GM23248 (cell line): ENCODE data around the gene HSPBAP1. TPM values are rescaled to one million over a fixed set of nuclear protein-coding genes. Genes with fewer than 3 reads are reported as not detected.

Source experiments
- DNase-seq: peaks from one replicate; pipeline ENCODE4 v3.0.0-alpha.2; 2015
- H2AFZ ChIP-seq: fragments of 200-600 bp; sonication (generic); 2 replicates; pipeline ENCODE4 v1.6.1; 2016; ENCODE audit warnings: antibody characterized with exemption
- H3F3A ChIP-seq: fragments of 200-600 bp; sonication (generic); 2 replicates; pipeline ENCODE4 v1.6.1; 2016; ENCODE audit warnings: mild to moderate bottlenecking, antibody characterized with exemption, mixed run types; ENCODE audit not compliant: insufficient read depth
- H3K27ac ChIP-seq: fragments of 200-600 bp; sonication (generic); 2 replicates; pipeline ENCODE4 v1.5.1; 2016; ENCODE audit warnings: mild to moderate bottlenecking
- H3K27me3 ChIP-seq: fragments of 200-600 bp; sonication (generic); replicated peaks from 2 replicates; pipeline ENCODE4 v1.6.1; 2016; ENCODE audit warnings: mild to moderate bottlenecking; ENCODE audit not compliant: insufficient read depth
- H3K36me3 ChIP-seq: fragments of 200-600 bp; sonication (generic); 2 replicates; pipeline ENCODE4 v1.6.1; 2016; ENCODE audit warnings: low read depth, mild to moderate bottlenecking
- H3K4me1 ChIP-seq: fragments of 200-600 bp; sonication (generic); 2 replicates; pipeline ENCODE4 v1.6.1; 2016; ENCODE audit warnings: mild to moderate bottlenecking; ENCODE audit not compliant: insufficient read depth
- H3K4me2 ChIP-seq: fragments of 200-600 bp; sonication (generic); one replicate; pipeline ENCODE4 v1.6.1; 2016; ENCODE audit warnings: mild to moderate bottlenecking; ENCODE audit not compliant: unreplicated experiment
- H3K4me3 ChIP-seq: fragments of 200-600 bp; sonication (generic); 2 replicates; pipeline ENCODE4 v1.5.1; 2016; ENCODE audit warnings: mild to moderate bottlenecking
- H3K79me2 ChIP-seq: fragments of 200-600 bp; sonication (generic); 2 replicates; pipeline ENCODE4 v1.6.1; 2016; ENCODE audit warnings: mild to moderate bottlenecking; ENCODE audit not compliant: insufficient read depth
- H3K9ac ChIP-seq: fragments of 200-600 bp; sonication (generic); 2 replicates; pipeline ENCODE4 v1.6.1; 2016; ENCODE audit warnings: mild to moderate bottlenecking
- H3K9me2 ChIP-seq: fragments of 200-600 bp; sonication (generic); 2 replicates; pipeline ENCODE4 v1.6.1; 2016; ENCODE audit warnings: mixed run types, mild to moderate bottlenecking, moderate library complexity; ENCODE audit not compliant: insufficient read depth
- H3K9me3 ChIP-seq: fragments of 200-600 bp; sonication (generic); one replicate; pipeline ENCODE4 v1.6.1; 2017; ENCODE audit warnings: low read depth
- H4K20me1 ChIP-seq: fragments of 200-600 bp; sonication (generic); 2 replicates; pipeline ENCODE4 v1.6.0; 2016; ENCODE audit not compliant: insufficient read depth
- EZH2 ChIP-seq: fragments of 200-600 bp; sonication (generic); IDR thresholded peaks from 2 replicates; pipeline ENCODE4 v1.6.1; 2018; ENCODE audit warnings: antibody characterized with exemption, mild to moderate bottlenecking; ENCODE audit not compliant: insufficient read depth, poor library complexity, severe bottlenecking
- EZH2phosphoT487 ChIP-seq: fragments of 200-600 bp; sonication (generic); IDR thresholded peaks from 2 replicates; pipeline ENCODE4 v1.6.1; 2018; ENCODE audit warnings: antibody characterized with exemption, moderate library complexity, mild to moderate bottlenecking, low read depth; ENCODE audit not compliant: insufficient read depth
- WGBS, 2 experiments: methylation state at CpG; one replicate each; pipeline ENCODE4 v1.1.6; 2015 to 2017; ENCODE audit warnings: low lambda C conversion rate in 2 of 2, low coverage in 1 of 2; ENCODE audit errors: missing lambda C conversion rate in 2 of 2; 5-methylcytosine and 5-hydroxymethylcytosine counted together
- in situ Hi-C: fragments of 300-500 bp; cut with MboI; formaldehyde crosslinking; loops from 2 replicates; pipeline ENCODE4 v1.15.0; 2020
- polyA plus RNA-seq: library from polyadenylated mRNA; unstranded; fragments of >200 nt; fragmentation: Nextera tagmentation; extraction: Ambion mirVana; gene quantifications from 2 replicates; pipeline ENCODE4 v1.2.1, GENCODE V29; 2016
- total RNA-seq: library from RNA; depleted of rRNA; stranded (reverse); fragments of >200 nt; shearing (Covaris generic); gene quantifications from 2 replicates; pipeline ENCODE4 v1.2.3, GENCODE V29; 2014

HSPBAP1 gene
- total and polyA plus RNA-seq, 2 experiments from 2014 or later = 4.0 to 4.3 TPM

DNA sequence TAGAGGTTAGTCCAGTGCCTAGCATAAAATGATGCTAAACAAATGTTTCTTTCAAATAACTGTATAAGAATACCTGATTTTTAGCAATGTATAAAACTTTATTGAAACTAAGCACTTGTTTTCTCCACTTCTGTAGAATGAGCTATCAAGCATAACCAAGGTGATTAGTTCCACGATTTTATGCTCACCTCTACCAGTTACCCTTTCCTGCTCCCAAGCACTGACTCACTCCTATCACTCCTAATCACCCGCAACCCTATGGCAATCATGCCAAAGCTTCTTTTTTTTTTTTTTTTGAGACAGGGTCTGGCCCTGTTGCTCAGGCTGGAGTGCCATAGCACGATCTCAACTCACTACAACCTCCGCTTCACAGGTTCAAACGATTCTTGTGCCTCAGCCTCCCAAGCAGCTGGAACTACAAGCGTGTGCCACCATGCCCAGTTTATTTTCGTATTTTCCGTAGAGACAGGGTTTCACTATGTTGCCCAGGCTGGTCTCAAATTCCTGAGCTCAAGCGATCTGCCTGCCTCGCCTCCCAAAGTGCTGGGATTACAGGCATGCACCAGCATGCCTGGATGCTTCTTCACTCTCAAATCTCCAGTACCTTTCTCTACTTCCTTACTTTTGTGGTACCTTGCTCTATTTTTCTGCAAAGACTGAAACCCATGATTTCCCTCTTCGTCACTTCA is 3.9 kb downstream of the HSPBAP1 start:
- H2AFZ ChIP-seq = no peak overlapping the region
- WGBS, 2 experiments = 95 to 96% methylated on average over 11 of the region's 11 CpGs
- H3K4me2 ChIP-seq = no peak overlapping the region
- H3K27ac ChIP-seq = no peak overlapping the region
- in situ Hi-C loops = no loop called here
- H3K9me3 ChIP-seq = no peaks in the 10 kb centered on the region
- H3F3A ChIP-seq = peaks cover 32% of the 10 kb centered on the region
- H3K4me3 ChIP-seq = no peak overlapping the region
- no peak for DNase-seq
- no peak overlapping the region for H3K9ac ChIP-seq
- H3K4me1 ChIP-seq = peaks cover 22% of the 10 kb centered on the region
- H3K79me2 ChIP-seq = 0 out of 2 replicates have a peak, but pooled peaks cover 6% of the 10 kb centered on the region
- no peaks in the 10 kb centered on the region for H3K9me2 ChIP-seq
- H3K27me3 ChIP-seq = no peaks in the 10 kb centered on the region
- TF ChIP-seq EZH2phosphoT487 = no peak
- TF ChIP-seq EZH2 = no peak
- no peaks in the 10 kb centered on the region for H4K20me1 ChIP-seq
- H3K36me3 ChIP-seq = no peaks in the 10 kb centered on the region

DNA sequence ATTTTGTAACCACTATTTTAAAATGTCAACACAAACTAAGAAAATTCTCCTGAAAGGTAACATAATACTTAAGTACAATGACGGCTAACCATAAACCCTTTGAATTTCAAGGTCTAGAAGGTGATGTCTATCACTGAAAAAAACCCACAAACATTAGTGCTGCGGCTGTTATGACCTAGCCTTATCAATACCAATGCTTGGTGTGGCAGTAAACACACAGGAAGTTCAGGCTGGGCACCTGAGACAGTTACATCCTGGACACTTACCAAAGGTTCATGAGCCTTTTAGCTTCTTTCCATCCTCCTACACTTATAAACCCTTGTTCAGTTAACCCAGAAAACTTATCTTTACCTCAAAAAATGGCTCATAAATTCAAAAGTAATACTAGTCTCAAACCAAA is 5.8 kb downstream of the HSPBAP1 start:
- H3K36me3 ChIP-seq = no peaks in the 10 kb centered on the region
- 0 out of 2 replicates have a peak, but pooled peaks cover 6% of the 10 kb centered on the region for H3K79me2 ChIP-seq
- 95 to 100% methylated on average over 2 of the region's 2 CpGs for WGBS, 2 experiments
- no peak overlapping the region for H3K4me2 ChIP-seq
- in situ Hi-C loops = no loop called here
- H2AFZ ChIP-seq = no peak overlapping the region
- H3K4me1 ChIP-seq = peaks cover 30% of the 10 kb centered on the region
- no peaks in the 10 kb centered on the region for H4K20me1 ChIP-seq
- H3K27ac ChIP-seq = no peak overlapping the region
- no peaks in the 10 kb centered on the region for H3K9me2 ChIP-seq
- DNase-seq = no peak
- no peak overlapping the region for H3K4me3 ChIP-seq
- H3K9ac ChIP-seq = no peak overlapping the region
- H3K9me3 ChIP-seq = no peaks in the 10 kb centered on the region
- no peak for TF ChIP-seq EZH2phosphoT487
- no peak for TF ChIP-seq EZH2
- H3F3A ChIP-seq = peaks cover 34% of the 10 kb centered on the region
- H3K27me3 ChIP-seq = no peaks in the 10 kb centered on the region

DNA sequence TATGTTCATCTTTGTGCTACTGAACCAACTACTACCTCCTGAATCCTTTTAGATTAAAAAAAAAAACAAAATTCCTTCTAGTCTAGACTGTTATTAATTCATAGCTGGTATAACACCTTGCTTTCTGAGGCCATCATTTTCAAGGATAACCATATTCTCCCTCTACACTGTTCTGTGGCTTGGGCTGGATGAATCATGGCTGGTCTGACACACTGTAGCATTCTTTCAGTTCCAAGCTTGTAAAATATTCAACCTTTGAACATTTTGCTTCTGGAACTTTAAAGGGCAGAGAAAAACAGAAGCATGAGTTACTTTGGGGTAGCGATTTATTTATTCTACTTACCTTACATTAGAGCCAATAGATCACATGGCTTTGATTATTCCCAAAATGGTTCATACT is 7.6 kb downstream of the HSPBAP1 start:
- peak overlapping the region; percentile 15; the same call in 1 of the 2 replicates for H3K27ac ChIP-seq
- H3K9ac ChIP-seq = no peak overlapping the region
- H3K4me1 ChIP-seq = peaks cover 29% of the 10 kb centered on the region
- H3K36me3 ChIP-seq = no peaks in the 10 kb centered on the region
- no peaks in the 10 kb centered on the region for H3K9me2 ChIP-seq
- TF ChIP-seq EZH2 (no peak), EZH2phosphoT487 (no peak)
- H3K79me2 ChIP-seq = 0 out of 2 replicates have a peak, but pooled peaks cover 6% of the 10 kb centered on the region
- H2AFZ ChIP-seq = no peak overlapping the region
- H3K4me3 ChIP-seq = peak overlapping the region; percentile 5; the same call in 1 of the 2 replicates
- 28 to 29% methylated on average over 1 of the region's 1 CpG for WGBS, 2 experiments
- in situ Hi-C loops = no loop called here
- H3K4me2 ChIP-seq = peak overlapping the region; percentile 55
- H4K20me1 ChIP-seq = no peaks in the 10 kb centered on the region
- H3K9me3 ChIP-seq = no peaks in the 10 kb centered on the region
- H3F3A ChIP-seq = peaks cover 34% of the 10 kb centered on the region
- no peaks in the 10 kb centered on the region for H3K27me3 ChIP-seq
- DNase-seq = peak; percentile 80

DNA sequence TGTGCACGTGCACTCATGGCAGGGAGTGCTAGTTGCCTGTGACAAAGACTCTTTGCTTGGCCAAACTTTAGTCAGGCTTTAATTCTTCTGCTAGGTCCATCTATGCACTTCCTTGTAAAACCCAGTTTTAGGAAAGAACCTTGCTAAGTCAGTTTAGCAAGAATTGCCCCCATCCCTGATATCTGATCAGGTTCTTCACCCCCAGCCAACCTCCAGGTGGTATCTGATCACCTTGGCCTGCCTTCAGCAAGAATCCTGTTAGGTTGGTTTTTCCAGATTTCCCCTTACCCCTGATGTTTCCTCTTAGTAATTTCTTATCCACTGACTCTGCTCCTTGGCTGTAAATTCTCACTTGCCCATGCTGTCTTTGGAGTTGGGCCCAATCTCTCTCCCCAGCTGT is 8.4 kb downstream of the HSPBAP1 start:
- no peaks in the 10 kb centered on the region for H3K9me3 ChIP-seq

More for the DNA sequence above, 8.4 kb downstream of the HSPBAP1 start:
- no peak overlapping the region for H2AFZ ChIP-seq
- H4K20me1 ChIP-seq = no peaks in the 10 kb centered on the region
- peaks cover 34% of the 10 kb centered on the region for H3F3A ChIP-seq
- TF ChIP-seq EZH2phosphoT487 (no peak), EZH2 (no peak)
- H3K79me2 ChIP-seq = 0 out of 2 replicates have a peak, but pooled peaks cover 6% of the 10 kb centered on the region
- no peak overlapping the region for H3K27ac ChIP-seq
- H3K36me3 ChIP-seq = no peaks in the 10 kb centered on the region
- 95 to 100% methylated on average over 1 of the region's 1 CpG for WGBS, 2 experiments
- H3K4me1 ChIP-seq = peaks cover 29% of the 10 kb centered on the region
- H3K9me2 ChIP-seq = no peaks in the 10 kb centered on the region
- no peak overlapping the region for H3K4me3 ChIP-seq
- peak; percentile 2 for DNase-seq
- in situ Hi-C loops = no loop called here
- no peaks in the 10 kb centered on the region for H3K27me3 ChIP-seq
- no peak overlapping the region for H3K4me2 ChIP-seq
- no peak overlapping the region for H3K9ac ChIP-seq
